ENCODE data around the gene ZNHIT6.
A peak's percentile ranks its signal among the peaks of the same experiment; 100 is the strongest.

Gene ZNHIT6

DNA sequence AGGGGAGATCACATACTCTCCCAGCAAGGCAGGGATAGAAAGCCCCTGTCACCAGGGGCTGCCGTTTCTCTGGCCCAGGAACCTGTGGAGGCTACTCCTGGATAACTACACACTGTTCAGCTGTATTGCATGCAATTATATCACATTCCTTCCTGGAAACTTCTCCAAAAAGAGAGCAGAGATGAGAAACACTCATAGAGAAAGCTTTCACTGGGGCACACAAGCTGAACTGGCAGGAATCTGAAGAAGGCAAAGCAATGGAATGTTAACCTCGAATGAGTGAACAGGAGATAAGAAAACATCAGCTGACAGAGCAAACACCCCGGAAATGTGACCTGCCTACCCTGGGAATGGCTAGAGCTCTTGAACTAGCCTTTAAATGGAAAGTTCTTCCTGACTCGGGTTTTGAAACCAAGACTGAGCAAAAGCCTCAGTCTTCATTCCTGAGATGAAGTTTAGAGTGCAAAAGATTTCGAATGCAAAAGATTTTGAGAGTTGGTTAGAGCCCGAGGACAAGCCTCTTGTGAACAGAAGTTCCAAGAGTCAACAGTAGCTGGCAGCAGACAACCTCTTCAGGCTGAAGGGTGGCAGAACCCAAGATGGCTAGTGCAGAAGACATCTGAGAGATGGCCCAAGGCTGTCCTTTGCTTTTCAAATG lies 95.4 kb downstream of the ZNHIT6 start:
- H3K4me3 ChIP-seq (ENCODE audit: control insufficient read depth, low read depth, low read length), result no peak overlapping the region; the same call in 1 of the 2 replicates
- peak; percentile 94 for DNase-seq (ENCODE audit: low read depth)
- TF ChIP-seq, protein P1, sequence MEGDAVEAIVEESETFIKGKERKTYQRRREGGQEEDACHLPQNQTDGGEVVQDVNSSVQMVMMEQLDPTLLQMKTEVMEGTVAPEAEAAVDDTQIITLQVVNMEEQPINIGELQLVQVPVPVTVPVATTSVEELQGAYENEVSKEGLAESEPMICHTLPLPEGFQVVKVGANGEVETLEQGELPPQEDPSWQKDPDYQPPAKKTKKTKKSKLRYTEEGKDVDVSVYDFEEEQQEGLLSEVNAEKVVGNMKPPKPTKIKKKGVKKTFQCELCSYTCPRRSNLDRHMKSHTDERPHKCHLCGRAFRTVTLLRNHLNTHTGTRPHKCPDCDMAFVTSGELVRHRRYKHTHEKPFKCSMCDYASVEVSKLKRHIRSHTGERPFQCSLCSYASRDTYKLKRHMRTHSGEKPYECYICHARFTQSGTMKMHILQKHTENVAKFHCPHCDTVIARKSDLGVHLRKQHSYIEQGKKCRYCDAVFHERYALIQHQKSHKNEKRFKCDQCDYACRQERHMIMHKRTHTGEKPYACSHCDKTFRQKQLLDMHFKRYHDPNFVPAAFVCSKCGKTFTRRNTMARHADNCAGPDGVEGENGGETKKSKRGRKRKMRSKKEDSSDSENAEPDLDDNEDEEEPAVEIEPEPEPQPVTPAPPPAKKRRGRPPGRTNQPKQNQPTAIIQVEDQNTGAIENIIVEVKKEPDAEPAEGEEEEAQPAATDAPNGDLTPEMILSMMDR (IDR thresholded peaks at IDR 0.05; ENCODE audit: control insufficient read depth, insufficient read depth, low read depth, low read length, missing control alignments), result peak; percentile 82

DNA sequence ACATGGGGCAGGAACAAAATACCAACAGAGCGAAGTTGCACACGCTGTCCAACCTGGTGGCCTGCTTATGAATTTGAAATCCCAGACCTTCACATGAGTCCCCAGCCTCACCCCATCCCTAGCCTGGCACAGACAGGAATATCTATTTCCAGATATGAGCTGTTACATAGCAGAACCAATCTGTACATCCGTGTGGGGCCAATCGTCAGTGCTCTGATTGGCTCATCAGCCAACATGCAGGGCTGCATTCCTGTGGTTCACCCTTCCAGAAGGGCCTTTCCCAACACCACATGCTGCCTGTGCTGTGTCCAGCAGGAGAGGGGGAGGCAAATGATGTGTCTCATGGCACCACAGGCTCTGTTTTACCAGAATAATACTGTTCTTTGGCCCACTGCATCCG lies 96.4 kb downstream of the ZNHIT6 start:
- DNase-seq (ENCODE audit: low read depth), result peak; percentile 99
- TF ChIP-seq, protein P1 (IDR thresholded peaks at IDR 0.05; ENCODE audit: control insufficient read depth, insufficient read depth, low read depth, low read length, missing control alignments), result no peak
- no peak overlapping the region for H3K4me3 ChIP-seq (ENCODE audit: control insufficient read depth, low read depth, low read length)

DNA sequence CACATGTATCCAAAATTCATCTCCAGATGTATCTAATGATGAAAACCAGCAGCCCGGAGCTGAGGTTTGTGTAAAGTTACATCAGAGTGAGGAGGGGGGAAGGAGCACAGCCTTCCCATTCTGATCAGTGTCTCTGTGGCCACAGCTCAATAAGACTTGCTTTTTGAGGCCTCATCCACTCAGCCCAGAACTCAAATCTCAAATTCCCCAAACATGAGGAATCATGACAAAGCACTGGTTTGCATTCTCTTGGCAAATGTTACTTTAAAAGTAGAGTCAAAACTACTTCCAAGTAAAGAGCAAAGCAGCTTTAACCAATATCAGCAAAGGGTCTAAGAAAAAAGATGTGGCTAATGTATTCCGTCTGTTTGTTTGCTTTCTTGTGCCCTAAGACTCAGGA lies 96.8 kb downstream of the ZNHIT6 start:
- no peak overlapping the region for H3K4me3 ChIP-seq (ENCODE audit: control insufficient read depth, low read depth, low read length)
- DNase-seq (ENCODE audit: low read depth), result peak; percentile 87
- TF ChIP-seq, protein P1 (IDR thresholded peaks at IDR 0.05; ENCODE audit: control insufficient read depth, insufficient read depth, low read depth, low read length, missing control alignments), result no peak

DNA sequence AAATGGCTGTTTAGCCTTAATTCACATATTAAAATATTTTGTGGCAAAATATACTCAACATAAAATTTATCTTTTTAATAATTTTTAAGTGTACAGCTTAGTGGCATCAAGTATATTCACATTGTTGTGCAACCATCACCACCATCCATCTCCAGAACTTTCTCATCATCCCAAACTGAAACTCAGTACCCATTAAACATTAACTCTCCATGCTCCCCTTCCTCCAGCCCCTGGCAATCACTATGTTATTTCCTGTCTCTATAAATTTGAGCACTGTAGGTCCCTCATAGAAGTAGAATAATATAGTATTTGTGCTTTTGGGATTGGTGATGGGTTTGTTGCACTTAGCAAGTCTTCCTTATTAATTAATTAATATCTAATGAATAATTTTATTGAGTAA lies 98.3 kb downstream of the ZNHIT6 start:
- DNase-seq (ENCODE audit: low read depth), result no peak
- no peak overlapping the region for H3K4me3 ChIP-seq (ENCODE audit: control insufficient read depth, low read depth, low read length)
- TF ChIP-seq, protein P1 (IDR thresholded peaks at IDR 0.05; ENCODE audit: control insufficient read depth, insufficient read depth, low read depth, low read length, missing control alignments), result no peak

DNA sequence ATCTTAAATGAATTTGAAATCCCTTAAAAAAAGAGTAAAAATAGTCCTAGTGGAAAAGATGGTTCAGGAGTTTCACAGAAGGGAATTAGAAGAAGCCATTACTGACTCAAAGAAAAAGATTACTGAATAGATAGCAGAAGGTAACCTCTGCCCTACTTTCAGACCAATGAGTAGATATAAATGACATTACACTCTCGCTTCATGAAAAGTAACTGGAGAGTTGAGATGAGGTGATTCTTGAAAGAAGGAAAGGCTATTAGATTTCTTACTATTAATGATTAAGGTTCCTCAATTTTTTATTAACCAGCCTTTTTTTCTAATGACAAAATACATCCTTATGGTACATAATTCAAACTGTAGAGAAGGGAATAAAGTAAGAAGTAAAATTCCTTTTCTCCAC lies 99.4 kb downstream of the ZNHIT6 start:
- H3K4me3 ChIP-seq (ENCODE audit: control insufficient read depth, low read depth, low read length), result no peak overlapping the region
- TF ChIP-seq, protein P1 (IDR thresholded peaks at IDR 0.05; ENCODE audit: control insufficient read depth, insufficient read depth, low read depth, low read length, missing control alignments), result no peak
- DNase-seq (ENCODE audit: low read depth), result no peak

DNA sequence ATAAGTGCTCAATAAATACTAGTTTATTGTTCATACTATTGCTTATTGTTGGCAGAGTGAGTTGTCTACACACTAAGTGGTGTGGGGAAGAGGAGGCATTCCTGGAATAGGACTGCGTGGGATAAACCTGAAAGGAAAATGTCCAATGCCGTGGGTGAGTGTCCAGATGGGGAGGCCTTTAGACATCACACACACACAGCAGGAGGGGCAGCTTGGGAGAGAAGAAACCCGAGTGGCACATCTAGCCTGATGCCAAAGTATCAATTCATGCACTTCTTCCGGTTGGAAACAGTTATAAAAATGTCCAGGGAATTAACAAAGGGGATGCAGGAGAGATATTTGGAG lies 100.3 kb downstream of the ZNHIT6 start:
- TF ChIP-seq, protein P1 (IDR thresholded peaks at IDR 0.05; ENCODE audit: control insufficient read depth, insufficient read depth, low read depth, low read length, missing control alignments), result no peak
- no peak for DNase-seq (ENCODE audit: low read depth)
- H3K4me3 ChIP-seq (ENCODE audit: control insufficient read depth, low read depth, low read length), result no peak overlapping the region

Measured in AG09309 (cell line).